ENCODE data around the gene FABP3.

DNA sequence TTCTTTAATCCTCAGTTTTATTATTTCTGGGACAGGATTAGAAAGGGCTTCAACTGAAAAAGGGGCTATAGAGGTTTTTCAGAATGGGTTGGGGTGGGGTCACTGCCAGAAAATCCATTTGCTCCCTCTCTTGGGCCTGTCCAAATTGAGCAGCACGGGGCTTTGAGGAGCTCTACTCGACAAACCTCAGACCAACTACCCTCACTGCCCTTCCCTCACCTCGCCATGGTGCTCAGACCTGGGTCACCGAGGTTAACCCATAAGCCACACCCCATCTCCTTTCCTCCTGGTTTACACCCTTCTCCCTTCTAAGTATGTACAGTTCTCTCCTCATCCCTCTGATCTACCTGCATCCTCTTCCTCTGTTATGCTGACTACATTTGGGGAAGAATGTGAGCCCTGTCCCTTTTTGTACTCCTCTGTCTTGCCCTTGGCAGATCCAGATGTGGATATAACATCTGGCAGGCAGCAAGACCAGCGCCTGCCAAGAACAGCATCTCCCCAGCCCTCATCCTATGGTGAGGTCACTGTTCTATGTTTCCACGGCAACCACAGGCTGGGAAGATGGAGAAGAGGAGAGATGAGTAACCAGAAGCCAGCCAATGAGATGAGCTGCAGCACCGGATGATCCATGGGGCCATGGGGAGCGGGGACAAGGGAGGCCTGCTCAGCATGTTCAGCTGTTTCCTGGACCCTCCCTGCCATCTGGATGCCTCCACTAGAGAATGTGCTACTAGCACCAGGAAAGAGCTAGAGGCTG, 3.7 kb upstream of the FABP3 start:
- TF ChIP-seq CTCF (IDR thresholded peaks at IDR 0.05), result no peak
- TF ChIP-seq POLR2A (IDR thresholded peaks at IDR 0.05), result no peak

Measured in uterus (tissue), 2 donors.